ENCODE measurements around the gene CLIP2.

Gene CLIP2

GRCh38 chr7:74452748-74453321 is 163.6 kb downstream of the CLIP2 start:
- ChIA-PET CTCF (no interaction called here), POLR2A (no interaction called here)
- TF ChIP-seq CTCF (IDR thresholded peaks at IDR 0.05; ENCODE audit: control extremely low read depth, extremely low read depth, low read depth, missing control alignments), result no peak
- DNase-seq (ENCODE audit: extremely low spot score), result no peak

- DNase-seq (ENCODE audit: extremely low spot score), result peak; percentile 77
- ChIA-PET POLR2A (no interaction called here), CTCF (no interaction called here)
- no peak for TF ChIP-seq CTCF (IDR thresholded peaks at IDR 0.05; ENCODE audit: control extremely low read depth, extremely low read depth, low read depth, missing control alignments)
Observed at GRCh38 chr7:74453322-74454011, 164.3 kb downstream of the CLIP2 start, which contains the start of gene GTF2IRD1. Gene GTF2IRD1, plus strand, starts transcription at chr7:74453906. Its CDS starts 54,175 bp downstream, at chr7:74508081.

- TF ChIP-seq CTCF (IDR thresholded peaks at IDR 0.05; ENCODE audit: control extremely low read depth, extremely low read depth, low read depth, missing control alignments), result no peak
- CTCF ChIA-PET, result no interaction called here
- peak; percentile 48 for DNase-seq (ENCODE audit: extremely low spot score)
- POLR2A ChIA-PET, result no interaction called here
Observed at GRCh38 chr7:74454021-74454924, 165.1 kb downstream of the CLIP2 start.

- CTCF ChIA-PET, result no interaction called here
- POLR2A ChIA-PET, result no interaction called here
- DNase-seq (ENCODE audit: extremely low spot score), result no peak
- TF ChIP-seq CTCF (IDR thresholded peaks at IDR 0.05; ENCODE audit: control extremely low read depth, extremely low read depth, low read depth, missing control alignments), result no peak
Observed at GRCh38 chr7:74454925-74455288, 165.7 kb downstream of the CLIP2 start.

GRCh38 chr7:74455291-74455804 is 166.1 kb downstream of the CLIP2 start:
- POLR2A ChIA-PET, result no interaction called here
- no peak for TF ChIP-seq CTCF (IDR thresholded peaks at IDR 0.05; ENCODE audit: control extremely low read depth, extremely low read depth, low read depth, missing control alignments)
- DNase-seq (ENCODE audit: extremely low spot score), result no peak
- CTCF ChIA-PET, result no interaction called here

All from GM10248 (cell line).